ENCODE measurements around the gene KRTAP10-5.
"Not testable (repeated sequence)": the region's sequence is repeated elsewhere in the genome, so short reads cannot be mapped to it uniquely, and the experiment has no call there.

Gene KRTAP10-5

DNA sequence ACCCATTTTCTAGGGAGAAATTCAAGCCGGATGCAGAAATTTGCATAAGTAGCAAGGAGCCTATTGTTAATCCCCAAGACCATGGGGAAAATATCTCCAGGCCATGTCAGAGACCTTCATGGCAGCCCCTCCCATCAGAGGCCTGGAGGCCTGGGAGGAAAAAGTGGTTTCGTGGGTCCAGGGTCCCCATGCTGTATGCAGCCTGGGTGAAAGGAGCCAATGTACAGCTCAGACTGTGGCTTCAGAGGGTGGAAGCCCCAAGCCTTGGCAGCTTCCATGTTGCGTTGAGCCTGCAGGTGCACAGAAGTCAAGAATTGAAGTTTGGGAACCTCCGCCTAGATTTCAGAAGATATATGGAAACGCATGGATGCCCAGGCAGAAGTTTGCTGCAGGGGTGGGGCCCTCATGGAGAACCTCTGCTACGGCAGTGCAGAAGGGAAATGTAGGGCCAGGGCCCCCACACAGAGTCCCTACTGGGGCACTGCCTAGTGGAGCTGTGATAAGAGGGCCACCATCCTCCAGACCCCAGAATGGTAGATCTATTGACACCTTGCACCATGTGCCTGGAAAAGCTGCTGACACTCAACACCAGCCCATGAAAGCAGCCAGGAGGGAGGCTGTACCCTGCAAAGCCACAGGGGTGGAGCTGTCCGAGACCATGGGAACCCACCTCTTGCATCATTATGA, 29.9 kb upstream of the KRTAP10-5 start:
- DNase-seq (ENCODE audit: low read depth), result not testable (repeated sequence)

DNA sequence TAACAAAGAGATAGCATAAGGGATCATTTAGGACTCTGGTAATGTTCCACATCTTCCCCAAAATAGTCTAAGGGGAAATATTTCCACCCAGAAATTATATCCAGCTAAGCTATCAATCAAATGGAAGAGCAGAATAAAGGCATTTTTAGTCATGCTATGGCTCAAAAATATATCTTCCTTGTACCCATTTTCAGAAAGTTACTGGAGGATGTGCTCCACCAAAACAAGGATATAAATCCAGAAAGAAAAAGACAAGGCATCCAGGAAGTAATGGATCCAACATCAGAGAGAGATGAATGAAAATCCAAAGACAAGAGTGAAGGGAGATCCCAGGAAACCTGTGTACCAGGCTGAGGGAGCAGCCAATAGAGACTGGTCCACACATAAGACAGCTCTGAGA, 28.8 kb upstream of the KRTAP10-5 start:
- no peak for DNase-seq (ENCODE audit: low read depth)

DNA sequence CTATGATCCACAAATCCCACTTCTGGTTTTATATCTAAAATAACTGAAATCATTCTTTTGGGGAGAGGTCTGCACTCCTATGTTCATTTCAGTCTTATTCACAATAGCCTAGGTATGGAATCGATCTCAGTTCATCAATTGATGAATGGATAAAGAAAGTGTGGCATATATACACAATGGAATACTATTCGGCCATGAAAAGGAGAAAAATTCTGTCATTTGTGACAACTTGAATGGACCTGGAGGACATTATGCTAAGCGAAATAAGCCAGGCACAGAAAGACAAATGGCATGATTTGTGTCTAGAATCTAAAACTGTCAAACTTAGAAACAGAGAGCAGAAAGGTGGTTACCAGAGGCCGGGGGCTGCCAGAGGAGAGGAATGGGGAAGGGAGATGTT, 26.1 kb upstream of the KRTAP10-5 start:
- DNase-seq (ENCODE audit: low read depth), result no peak

DNA sequence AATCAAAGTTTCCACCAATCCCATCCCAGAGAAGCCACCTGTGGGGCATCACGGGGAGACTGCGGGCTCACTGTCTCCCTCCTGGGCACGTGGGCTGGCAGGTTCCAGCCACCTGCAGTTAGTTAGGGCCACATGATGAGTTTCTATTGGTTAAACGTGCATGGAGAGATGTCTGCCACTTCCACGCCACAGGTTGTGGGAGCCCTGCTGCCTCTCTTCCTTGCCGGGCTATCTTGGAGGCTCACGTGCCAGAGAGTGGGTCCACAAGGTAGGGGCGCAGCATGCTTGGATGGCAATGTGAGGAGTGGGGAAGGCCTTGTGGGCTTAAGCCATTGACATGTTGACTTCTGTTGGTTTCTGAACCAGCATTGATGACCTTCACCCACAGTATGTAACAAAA, 23.5 kb upstream of the KRTAP10-5 start:
- DNase-seq (ENCODE audit: low read depth), result no peak

DNA sequence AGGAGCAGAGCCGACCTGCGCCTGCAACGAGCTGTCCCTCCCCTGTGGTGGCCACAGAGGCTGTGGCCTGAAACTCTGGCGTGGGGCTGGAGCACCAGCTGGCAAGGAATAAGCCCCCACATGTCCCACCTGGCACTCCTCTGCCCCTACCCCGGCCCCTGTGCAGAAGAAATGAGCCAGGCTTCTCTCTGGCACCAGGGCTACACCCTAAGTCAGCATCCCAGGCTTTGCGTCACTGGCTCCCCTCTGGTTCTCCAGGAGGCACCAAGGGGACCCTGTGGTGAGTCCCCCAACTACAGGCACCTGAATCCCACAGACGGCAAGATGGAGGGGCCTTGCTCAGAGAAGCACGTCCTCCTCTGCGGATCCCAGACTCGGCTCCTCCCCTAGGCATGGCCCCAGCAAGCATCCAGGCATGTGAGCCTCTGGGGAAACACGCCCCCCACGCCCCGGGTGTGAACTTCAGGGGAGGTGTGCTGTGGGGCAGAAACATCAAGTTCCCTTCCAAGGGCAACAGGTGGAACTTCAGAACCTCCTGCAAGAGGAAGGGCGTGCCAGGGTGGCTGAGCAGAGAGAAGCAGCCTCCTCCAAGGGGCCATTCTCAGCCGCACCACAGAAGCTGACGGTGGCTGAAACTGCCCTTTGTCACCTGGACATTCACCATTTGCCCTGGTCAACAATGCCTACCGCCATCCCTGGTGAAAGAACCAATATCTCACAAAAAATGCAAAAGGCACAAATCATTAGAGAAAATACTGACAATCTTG, 22.9 kb upstream of the KRTAP10-5 start:
- no peak for DNase-seq (ENCODE audit: low read depth)

DNA sequence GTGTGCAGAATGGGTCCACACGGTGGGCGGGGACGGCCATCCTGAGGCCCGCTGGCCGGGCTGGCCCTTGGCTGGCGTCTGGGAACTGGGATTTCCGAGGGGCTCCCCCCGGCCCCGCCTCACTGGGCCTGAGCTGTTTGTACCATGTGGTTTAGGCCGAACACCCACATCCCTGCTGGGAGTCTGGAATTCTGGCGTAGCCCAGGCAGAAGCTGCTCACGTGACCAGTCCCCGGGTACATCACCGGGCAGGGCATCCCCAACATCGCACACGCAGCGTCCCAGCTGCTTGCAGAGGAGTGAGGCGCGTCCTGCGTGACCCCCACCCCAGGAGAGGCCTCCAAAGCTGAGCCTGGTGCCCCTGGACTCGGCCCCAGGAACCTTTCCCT, 22.1 kb upstream of the KRTAP10-5 start:
- no peak for DNase-seq (ENCODE audit: low read depth)

DNA sequence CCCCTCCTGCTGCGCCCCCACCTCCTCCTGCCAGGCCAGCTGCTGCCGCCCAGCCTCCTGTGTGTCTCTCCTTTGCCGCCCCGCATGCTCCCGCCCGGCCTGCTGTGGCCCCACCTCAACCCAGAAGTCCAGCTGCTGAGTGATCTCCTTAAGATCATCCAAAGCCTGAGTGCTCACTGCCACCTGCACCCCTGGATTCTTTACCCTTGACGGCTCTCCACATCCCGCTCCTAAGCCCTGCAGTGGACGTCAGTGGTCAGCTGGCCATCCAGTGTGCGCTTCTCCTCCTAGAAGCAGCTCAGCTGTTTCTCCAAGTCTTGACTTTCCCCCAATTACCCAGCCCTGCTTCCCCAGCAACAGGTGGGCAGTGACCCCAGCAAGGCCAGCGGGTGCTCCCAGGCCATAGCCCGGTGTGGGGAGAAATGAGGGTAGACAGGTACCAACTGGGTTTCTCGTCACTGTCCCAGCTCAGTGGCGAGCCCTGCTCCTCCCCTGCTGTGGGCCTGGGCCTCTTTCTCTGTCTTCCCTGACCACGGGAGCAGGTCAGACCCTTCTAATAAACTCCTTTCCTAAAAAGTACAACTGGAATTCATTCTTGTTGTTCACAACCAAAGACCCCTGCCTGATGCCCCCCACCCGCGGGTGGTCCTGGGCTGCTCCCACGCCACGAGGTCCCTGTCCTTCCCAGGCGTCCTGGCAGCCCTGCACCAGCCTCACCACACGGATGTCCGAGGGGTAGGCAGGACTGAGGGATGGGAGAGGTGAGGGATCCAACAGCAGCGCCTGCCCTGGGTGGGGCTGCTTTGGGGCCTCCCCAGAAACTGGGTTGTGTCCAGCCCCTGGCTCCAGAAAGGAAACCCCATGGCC, 21.4 kb upstream of the KRTAP10-5 start:
- DNase-seq (ENCODE audit: low read depth), result no peak

DNA sequence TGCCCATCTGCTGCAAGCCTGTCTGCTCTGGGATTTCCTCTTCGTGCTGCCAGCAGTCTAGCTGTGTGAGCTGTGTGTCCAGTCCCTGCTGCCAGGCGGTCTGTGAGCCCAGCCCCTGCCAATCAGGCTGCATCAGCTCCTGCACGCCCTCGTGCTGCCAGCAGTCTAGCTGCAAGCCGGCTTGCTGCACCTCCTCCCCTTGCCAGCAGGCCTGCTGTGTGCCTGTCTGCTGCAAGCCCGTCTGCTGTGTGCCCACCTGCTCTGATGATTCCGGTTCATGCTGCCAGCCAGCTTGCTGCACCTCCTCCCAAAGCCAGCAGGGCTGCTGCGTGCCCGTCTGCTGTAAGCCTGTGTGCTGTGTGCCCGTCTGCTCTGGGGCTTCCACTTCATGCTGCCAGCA, 20.7 kb upstream of the KRTAP10-5 start:
- DNase-seq (ENCODE audit: low read depth), result not testable (repeated sequence)

DNA sequence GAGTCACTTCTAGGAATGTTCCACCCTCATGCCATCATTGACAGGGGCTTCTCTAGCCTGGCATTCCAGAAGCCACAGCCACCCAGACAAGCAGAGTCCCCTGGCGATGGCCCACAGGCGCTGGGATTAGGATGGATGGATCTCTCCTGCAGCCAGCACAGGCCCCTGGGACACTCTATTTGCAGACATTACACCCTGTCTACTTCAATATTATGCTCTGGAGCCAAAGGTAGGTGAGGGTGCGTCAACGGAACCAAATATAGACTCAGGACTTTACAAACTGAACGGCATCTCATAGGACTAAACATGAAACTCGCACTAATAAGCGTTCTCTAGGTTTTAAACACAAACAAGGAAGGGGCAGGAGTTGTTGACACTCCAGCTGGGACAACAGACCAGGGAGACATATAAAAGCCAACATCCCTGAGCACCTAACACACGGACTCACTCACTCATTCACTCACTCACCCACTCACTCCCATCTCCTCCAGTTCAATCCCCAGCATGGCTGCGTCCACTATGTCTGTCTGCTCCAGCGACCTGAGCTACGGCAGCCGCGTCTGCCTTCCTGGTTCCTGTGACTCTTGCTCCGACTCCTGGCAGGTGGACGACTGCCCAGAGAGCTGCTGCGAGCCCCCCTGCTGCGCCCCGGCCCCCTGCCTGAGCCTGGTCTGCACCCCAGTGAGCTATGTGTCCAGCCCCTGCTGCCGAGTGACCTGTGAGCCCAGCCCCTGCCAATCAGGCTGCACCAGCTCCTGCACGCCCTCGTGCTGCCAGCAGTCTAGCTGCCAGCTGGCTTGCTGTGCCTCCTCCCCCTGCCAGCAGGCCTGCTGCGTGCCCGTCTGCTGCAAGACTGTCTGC, 19.9 kb upstream of the KRTAP10-5 start, which contains the start of gene KRTAP10-7:
TSS of gene KRTAP10-7 (plus strand) at position 480 of the 861 bp plus-strand sequence. CDS start at position 505, 25 bp downstream.
- not testable (repeated sequence) for DNase-seq (ENCODE audit: low read depth)

DNA sequence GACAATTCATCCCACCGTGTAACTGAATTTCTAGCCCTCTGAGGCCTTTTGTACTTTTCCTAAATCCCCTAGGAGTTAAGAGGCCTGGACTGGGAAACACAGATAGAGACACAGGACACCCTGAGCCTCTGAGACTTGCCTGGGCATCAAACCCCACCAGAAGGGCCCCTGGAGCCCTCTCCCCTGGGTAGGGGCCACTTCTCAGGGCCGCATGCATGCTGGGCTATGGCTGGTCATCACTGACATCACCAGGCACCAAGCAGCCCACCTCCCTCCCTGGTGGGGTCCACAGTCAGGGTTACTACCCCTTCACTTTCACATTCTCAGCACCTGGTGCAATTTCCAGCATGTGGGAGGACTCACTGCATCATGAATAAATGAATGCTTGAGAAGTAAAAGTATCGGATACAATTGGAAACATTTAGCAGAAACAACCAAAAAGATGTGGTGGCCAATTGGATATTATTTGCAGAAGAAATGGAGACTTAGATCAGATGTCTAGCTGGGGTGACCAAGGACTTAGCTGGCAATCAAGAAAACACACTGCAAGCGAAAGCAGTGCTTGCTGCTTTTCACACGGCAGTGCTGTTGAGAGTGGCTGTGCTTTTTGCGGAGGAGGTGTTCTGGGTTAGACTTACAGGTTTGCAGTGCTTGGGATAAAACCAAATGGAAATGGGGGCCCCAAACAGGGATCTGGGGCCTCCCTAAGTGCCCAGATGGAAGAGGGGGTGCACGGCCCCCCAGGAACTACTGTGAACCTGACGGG, 19.0 kb upstream of the KRTAP10-5 start:
- DNase-seq (ENCODE audit: low read depth), result no peak

DNA sequence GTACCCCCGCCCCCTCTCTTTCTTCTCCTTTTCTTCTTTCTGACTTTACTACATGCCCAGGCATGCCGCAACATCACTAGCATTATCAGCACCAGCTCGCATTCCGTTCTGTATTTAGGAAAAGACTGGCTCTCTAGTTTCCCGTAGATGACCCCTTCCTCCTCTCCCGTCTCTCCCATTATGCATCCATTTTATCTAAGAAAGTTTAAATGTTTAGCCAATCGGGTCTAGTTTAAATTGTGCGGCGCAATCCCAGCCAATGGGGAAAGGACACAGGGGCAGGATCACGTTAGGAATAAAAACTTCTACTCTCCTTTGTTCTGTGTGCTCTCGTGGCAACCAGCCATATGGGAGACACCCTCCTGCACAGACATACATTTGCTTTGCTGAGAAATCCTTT, 17.7 kb upstream of the KRTAP10-5 start:
- DNase-seq (ENCODE audit: low read depth), result no peak

DNA sequence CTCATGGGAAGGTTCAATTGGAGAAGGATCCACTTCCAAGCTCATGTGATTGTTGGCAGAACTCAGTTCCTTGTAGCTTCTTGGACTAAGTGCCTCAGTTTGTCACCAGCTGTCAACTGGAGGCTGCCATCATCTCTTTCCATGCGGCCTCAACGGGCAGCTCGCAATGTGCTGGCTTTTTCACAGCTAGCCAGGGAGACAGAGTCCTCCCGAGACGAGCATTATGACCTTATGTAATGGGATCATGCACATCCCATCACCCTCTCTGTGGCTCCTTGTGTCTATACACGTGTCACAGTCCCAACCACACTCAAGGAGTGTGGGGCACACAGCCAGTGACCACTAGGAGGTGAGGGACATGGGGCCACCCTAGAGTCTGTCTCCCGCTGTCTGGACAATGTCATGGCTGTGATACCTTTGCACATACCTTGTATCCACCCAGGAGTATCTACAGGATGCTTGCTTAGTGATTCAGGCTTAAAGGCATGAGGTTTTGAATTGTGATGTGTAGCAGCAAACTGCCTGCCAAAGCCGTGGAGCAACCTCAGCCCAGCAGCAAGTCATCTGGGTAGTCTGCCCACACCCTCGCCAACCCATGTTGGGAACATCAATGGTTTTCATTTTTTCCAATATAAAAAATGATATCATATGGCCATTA, 15.8 kb upstream of the KRTAP10-5 start:
- DNase-seq (ENCODE audit: low read depth), result no peak

DNA sequence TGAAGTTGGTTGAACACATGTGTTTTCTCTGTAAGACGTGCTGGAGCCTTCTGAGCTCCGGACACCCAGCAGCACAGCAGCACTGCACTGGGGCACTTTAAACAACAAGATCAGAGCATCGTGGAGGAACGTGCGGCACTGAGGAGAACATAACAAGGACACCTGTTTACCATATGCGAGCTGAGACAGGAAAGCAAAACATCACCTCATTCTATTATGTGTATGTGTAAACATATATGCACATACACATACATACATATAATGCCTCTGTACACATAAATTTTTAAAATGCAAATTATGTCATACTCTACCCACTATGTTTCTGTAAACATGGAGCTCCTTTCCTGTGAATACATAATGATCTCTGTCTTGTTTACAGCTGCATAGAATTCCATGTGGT, 15.1 kb upstream of the KRTAP10-5 start:
- no peak for DNase-seq (ENCODE audit: low read depth)

DNA sequence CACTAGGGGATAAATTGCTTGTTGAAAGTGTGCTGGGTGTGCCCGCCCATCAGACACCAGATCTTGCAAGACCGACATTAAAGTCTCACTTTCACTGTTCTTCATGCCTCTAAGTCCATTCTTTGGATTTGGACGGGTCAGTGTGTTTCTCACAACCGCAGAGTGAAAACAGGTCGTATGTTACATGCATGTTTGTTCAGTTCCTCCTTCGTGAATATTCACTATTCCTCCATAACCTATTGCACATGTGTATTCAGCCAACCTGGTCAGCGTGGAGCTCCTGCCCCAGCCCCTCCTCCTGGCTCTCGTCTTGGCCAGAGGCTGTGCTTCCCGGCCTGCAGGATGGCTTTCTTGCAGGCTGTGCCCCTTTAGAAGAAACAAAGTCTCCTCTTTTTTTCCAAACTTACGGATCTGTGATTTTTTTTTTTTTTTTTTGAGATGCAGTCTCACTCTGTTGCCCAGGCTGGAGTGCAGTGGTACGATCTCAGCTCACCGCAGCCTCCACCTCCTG, 14.1 kb upstream of the KRTAP10-5 start:
- no peak for DNase-seq (ENCODE audit: low read depth)

DNA sequence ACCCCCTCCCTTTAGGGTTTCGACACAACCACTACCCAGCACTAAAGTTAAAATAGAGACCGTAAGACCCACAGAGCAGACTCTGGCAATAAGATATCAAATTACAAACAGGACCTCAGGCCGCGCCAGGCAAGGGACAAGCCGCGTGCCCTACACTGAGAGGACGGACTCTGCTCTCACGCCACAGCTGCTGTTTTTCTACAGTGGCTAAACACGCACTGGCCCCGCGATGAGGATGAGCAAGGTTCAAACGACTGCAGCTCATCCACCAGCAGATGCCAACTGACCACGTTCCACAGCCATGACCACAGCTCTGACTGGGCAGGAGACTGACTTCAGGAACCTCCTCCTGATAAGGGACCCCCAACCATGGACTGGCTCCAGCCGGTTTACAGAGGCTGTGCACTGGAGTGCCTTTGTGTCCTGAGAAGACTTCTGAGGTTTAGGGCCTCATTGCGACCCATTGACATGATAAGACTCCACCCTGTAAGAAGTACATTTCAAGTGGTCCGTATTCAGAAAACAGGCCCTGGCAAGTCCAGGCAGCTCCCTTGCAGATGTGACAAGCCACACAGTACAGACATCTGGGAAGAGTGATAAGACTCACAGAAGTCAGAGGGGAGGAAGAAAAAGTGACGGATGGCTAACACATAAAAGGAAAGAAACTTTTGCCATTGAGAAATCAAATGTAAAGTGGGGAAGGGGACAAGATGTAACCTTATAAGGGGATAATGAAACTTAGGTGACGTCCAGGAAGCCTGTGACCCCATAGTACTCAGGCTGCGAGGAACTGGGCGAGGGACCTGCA, 13.4 kb upstream of the KRTAP10-5 start:
- no peak for DNase-seq (ENCODE audit: low read depth)

DNA sequence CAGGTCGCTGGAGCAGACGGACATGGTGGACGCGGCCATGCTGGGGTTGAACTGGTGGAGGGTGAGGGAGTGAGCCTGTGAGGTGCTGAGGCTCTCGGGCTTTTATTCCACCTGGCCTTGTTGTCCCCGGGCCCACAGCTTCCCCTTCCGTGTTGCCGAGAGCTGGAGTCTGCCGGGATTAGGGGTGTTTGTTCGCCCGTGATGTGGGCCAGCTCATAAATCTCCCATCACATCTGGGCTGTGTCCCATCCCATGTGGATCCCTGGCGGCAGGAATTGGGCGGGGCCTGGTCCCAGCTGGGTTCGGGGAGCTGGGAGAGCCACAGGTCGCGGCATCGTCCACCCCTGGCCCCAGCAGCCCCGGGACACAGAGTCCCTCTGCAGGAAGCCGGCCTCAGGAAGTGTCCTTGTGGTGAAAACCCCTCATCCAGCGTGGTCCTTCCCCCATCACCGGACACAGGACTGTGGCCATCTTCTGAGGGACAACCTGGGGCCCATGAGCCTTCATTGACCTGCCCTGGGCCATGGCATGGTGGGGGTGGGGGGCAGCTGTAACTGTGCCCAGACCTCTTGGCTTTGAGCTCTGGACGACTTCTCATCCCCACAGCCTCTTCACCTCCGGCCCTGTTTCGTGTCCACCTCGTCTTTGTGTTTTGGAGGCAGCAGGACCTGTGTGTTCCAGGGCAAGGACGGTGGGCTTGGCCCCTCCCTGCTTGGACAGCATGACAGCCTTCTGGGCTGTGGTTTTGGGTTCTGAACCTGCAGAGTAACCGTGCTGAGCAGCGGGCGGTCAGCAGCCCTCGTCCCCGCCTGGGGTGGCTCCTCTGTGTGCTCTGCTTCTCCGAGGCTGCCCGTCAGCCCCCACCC, 12.3 kb upstream of the KRTAP10-5 start, which contains the start of gene KRTAP10-6:
TSS of gene KRTAP10-6 (minus strand) at position 60 of the 866 bp plus-strand sequence. CDS start at position 39, 21 bp downstream.
- no peak for DNase-seq (ENCODE audit: low read depth)

DNA sequence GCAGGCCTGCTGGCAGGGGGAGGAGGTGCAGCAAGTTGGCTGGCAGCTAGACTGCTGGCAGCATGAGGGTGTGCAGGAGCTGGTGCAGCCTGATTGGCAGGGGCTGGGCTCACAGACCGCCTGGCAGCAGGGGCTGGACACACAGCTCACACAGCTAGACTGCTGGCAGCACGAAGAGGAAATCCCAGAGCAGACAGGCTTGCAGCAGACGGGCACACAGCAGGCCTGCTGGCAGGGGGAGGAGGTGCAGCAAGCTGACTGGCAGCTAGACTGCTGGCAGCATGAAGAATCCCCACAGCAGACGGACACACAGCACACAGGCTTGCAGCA, 11.4 kb upstream of the KRTAP10-5 start:
- DNase-seq (ENCODE audit: low read depth), result not testable (repeated sequence)
